IMR-90 (cell line): ENCODE measurements around the gene ZNF780A. TPM values are rescaled to one million over a fixed set of nuclear protein-coding genes. Genes with fewer than 3 reads are reported as not detected.

Experiments used
- ATAC-seq: fragments of 200-7000 bp; cut with Tn5 transposase; 2 replicates; pipeline ENCODE4 v1.9.1; 2020; ENCODE audit warnings: low read depth, mild to moderate bottlenecking, moderate library complexity
- BruUV-seq: library from RNA; stranded (reverse); fragments of 400-500 nt; replicated peaks from 2 replicates; lab custom pipeline; 2021; lab: Mats Ljungman, UMichigan
- CTCF ChIA-PET: fragments of 300-600 bp; formaldehyde crosslinking; extraction: SDS; loops from one replicate; lab custom pipeline; 2021; ENCODE audit warnings: antibody characterized with exemption; lab: Yijun Ruan, JAX
- POLR2A ChIA-PET: fragments of 300-600 bp; sonication (Branson Sonifier 250); formaldehyde crosslinking; loops from one replicate; lab custom pipeline; 2022; ENCODE audit warnings: antibody characterized with exemption; ENCODE audit not compliant: unreplicated experiment; lab: Charles Lee
- DNase-seq: peaks from one replicate; pipeline ENCODE4 v3.0.0; 2013
- H2AFZ ChIP-seq: replicated peaks from 2 replicates; pipeline ENCODE3; 2013; ENCODE audit warnings: low read length, mild to moderate bottlenecking; ENCODE audit not compliant: poor library complexity
- H2AK5ac ChIP-seq: 2 replicates; pipeline ENCODE4 v1.6.1; 2013; ENCODE audit warnings: low read depth, low read length, inconsistent platforms
- H2AK9ac ChIP-seq: replicated peaks from 2 replicates; pipeline ENCODE3; 2013; ENCODE audit warnings: mild to moderate bottlenecking, low read depth, low read length, moderate library complexity; ENCODE audit not compliant: poor library complexity
- H2BK120ac ChIP-seq: 2 replicates; pipeline ENCODE4 v1.6.1; 2013; ENCODE audit warnings: low read depth, low read length, inconsistent platforms
- H2BK15ac ChIP-seq: 3 replicates; pipeline ENCODE4 v1.6.1; 2013; ENCODE audit warnings: low read depth, low read length, inconsistent platforms
- H2BK20ac ChIP-seq: 2 replicates; pipeline ENCODE4 v1.6.1; 2013; ENCODE audit warnings: low read depth, mild to moderate bottlenecking, inconsistent platforms, low read length, moderate library complexity
- H2BK5ac ChIP-seq: 2 replicates; pipeline ENCODE4 v1.6.1; 2013; ENCODE audit warnings: mild to moderate bottlenecking, low read depth, low read length, inconsistent platforms; ENCODE audit not compliant: poor library complexity, severe bottlenecking
- H3K14ac ChIP-seq: replicated peaks from 2 replicates; pipeline ENCODE4 v1.6.1; 2013; ENCODE audit warnings: low read depth, low read length, inconsistent platforms
- H3K18ac ChIP-seq: 2 replicates; pipeline ENCODE4 v1.6.1; 2013; ENCODE audit warnings: low read depth, low read length, control low read depth
- H3K23ac ChIP-seq: 2 replicates; pipeline ENCODE4 v1.6.1; 2013; ENCODE audit warnings: low read depth, low read length, inconsistent platforms
- H3K27ac ChIP-seq: 2 replicates; pipeline ENCODE4 v1.5.1; 2013; ENCODE audit warnings: mild to moderate bottlenecking, control low read depth, low read length; ENCODE audit not compliant: insufficient read depth
- H3K27me3 ChIP-seq: 2 replicates; pipeline ENCODE4 v1.6.1; 2013; ENCODE audit warnings: low read length; ENCODE audit not compliant: control insufficient read depth, insufficient read depth
- H3K36me3 ChIP-seq: 2 replicates; pipeline ENCODE4 v1.6.1; 2013; ENCODE audit warnings: low read length, mixed read lengths; ENCODE audit not compliant: control insufficient read depth, insufficient read depth
- H3K4ac ChIP-seq: 2 replicates; pipeline ENCODE4 v1.6.1; 2013; ENCODE audit warnings: low read depth, low read length, inconsistent platforms
- H3K4me1 ChIP-seq: 2 replicates; pipeline ENCODE4 v1.6.1; 2013; ENCODE audit warnings: low read length, mixed read lengths; ENCODE audit not compliant: control insufficient read depth, insufficient read depth
- H3K4me2 ChIP-seq: 2 replicates; pipeline ENCODE4 v1.6.1; 2013; ENCODE audit warnings: low read depth, mild to moderate bottlenecking, control low read depth, low read length, moderate library complexity
- H3K4me3 ChIP-seq: 2 replicates; pipeline ENCODE4 v1.5.1; 2013; ENCODE audit warnings: low read depth, mild to moderate bottlenecking, control low read depth, low read length, moderate library complexity; ENCODE audit not compliant: insufficient read depth
- H3K56ac ChIP-seq: 2 replicates; pipeline ENCODE4 v1.6.1; 2013; ENCODE audit warnings: low read length, inconsistent platforms; ENCODE audit not compliant: insufficient read depth; ENCODE audit errors: extremely low read depth
- H3K79me1 ChIP-seq, 2 experiments: 2 replicates each; pipeline ENCODE4 v1.6.1; 2013; ENCODE audit warnings: low read length in 2 of 2, inconsistent platforms in 1 of 2, low read depth in 1 of 2
- H3K9ac ChIP-seq: 2 replicates; pipeline ENCODE4 v1.6.1; 2013; ENCODE audit warnings: low read depth, low read length, control low read depth
- H3K9me1 ChIP-seq: 2 replicates; pipeline ENCODE4 v1.6.1; 2013; ENCODE audit warnings: low read length, inconsistent platforms; ENCODE audit not compliant: insufficient read depth
- H3K9me3 ChIP-seq: 2 replicates; pipeline ENCODE4 v1.6.1; 2013; ENCODE audit warnings: low read length; ENCODE audit not compliant: control insufficient read depth, insufficient read depth
- H4K20me1 ChIP-seq: 2 replicates; pipeline ENCODE4 v1.6.1; 2013; ENCODE audit warnings: low read length, inconsistent platforms; ENCODE audit not compliant: insufficient read depth
- H4K5ac ChIP-seq: 2 replicates; pipeline ENCODE4 v1.6.1; 2013; ENCODE audit warnings: mild to moderate bottlenecking, low read depth, low read length, control low read depth
- H4K8ac ChIP-seq, 2 experiments: 2 replicates each; pipeline ENCODE4 v1.6.1; 2013; ENCODE audit warnings: low read depth in 2 of 2, low read length in 2 of 2, control low read depth in 1 of 2, inconsistent platforms in 1 of 2
- H4K91ac ChIP-seq: 2 replicates; pipeline ENCODE4 v1.6.1; 2013; ENCODE audit warnings: low read depth, low read length, inconsistent platforms; ENCODE audit not compliant: insufficient read depth
- CEBPB ChIP-seq: IDR thresholded peaks from 2 replicates; pipeline ENCODE4 v1.6.1; 2012; ENCODE audit warnings: low read depth, low read length, improper control_type of control experiment
- CHD1 ChIP-seq: IDR thresholded peaks from 2 replicates; pipeline ENCODE4 v1.6.1; 2012; ENCODE audit warnings: low read depth, low read length, improper control_type of control experiment
- ELK1 ChIP-seq: fragments of 150-350 bp; IDR thresholded peaks from 2 replicates; pipeline ENCODE4 v1.6.1; 2016; ENCODE audit warnings: low read depth, mild to moderate bottlenecking, low read length, moderate library complexity, borderline replicate concordance
- MXI1 ChIP-seq: IDR thresholded peaks from 2 replicates; pipeline ENCODE4 v1.6.1; 2012; ENCODE audit warnings: low read depth, mild to moderate bottlenecking, low read length, moderate library complexity, borderline replicate concordance
- NFE2L2 ChIP-seq: fragments of 150-350 bp; IDR thresholded peaks from 2 replicates; pipeline ENCODE4 v1.6.1; 2016; ENCODE audit warnings: low read depth, mild to moderate bottlenecking, low read length
- POLR2A ChIP-seq: IDR thresholded peaks from 2 replicates; pipeline ENCODE4 v1.6.1; 2012; ENCODE audit warnings: mild to moderate bottlenecking, low read depth, low read length
- RCOR1 ChIP-seq: IDR thresholded peaks from 2 replicates; pipeline ENCODE4 v1.6.1; 2012; ENCODE audit warnings: mild to moderate bottlenecking, low read length, improper control_type of control experiment; ENCODE audit not compliant: insufficient replicate concordance
- RFX5 ChIP-seq: IDR thresholded peaks from 2 replicates; pipeline ENCODE4 v1.8.0; 2012; ENCODE audit warnings: low read depth, mild to moderate bottlenecking, low read length, moderate library complexity
- SMC3 ChIP-seq: fragments of 150-350 bp; IDR thresholded peaks from 2 replicates; pipeline ENCODE4 v1.6.1; 2016; ENCODE audit warnings: low read depth, mild to moderate bottlenecking, antibody characterized with exemption, low read length, moderate library complexity
- USF2 ChIP-seq: fragments of 150-350 bp; IDR thresholded peaks from 2 replicates; pipeline ENCODE4 v1.6.1; 2017; ENCODE audit warnings: mild to moderate bottlenecking, antibody characterized with exemption, low read length, low read depth
- WGBS, 2 experiments: methylation state at CpG; one replicate each; pipeline versions ENCODE4 v1.1.5 to v1.1.7; 2013; ENCODE audit warnings: missing lambda C conversion rate in 2 of 2; ENCODE audit not compliant: insufficient read length in 1 of 2; ENCODE audit errors: extremely low coverage in 2 of 2; 5-methylcytosine and 5-hydroxymethylcytosine counted together
- dilution Hi-C: fragments of 300-500 bp; cut with HindIII; formaldehyde crosslinking; loops from one replicate; pipeline ENCODE4 v1.14.3; 2018; ENCODE audit warnings: low sequenced_read_pairs; ENCODE audit not compliant: unreplicated experiment
- in situ Hi-C: fragments of 300-500 bp; cut with MboI; formaldehyde crosslinking; loops from 3 replicates; pipeline ENCODE4 v1.14.3; 2019; ENCODE audit warnings: low sequenced_read_pairs, inconsistent platforms, mixed read lengths
- intact Hi-C: fragments of 100-400 bp; cut with micrococcal nuclease; formaldehyde crosslinking; loops from 2 replicates; pipeline ENCODE4 v1.10.0; 2022
- polyA plus RNA-seq, 3 experiments: library from polyadenylated mRNA; depleted of rRNA; stranded (reverse); fragments of >200 nt; gene quantifications; 2 replicates each; pipeline ENCODE4 v1.2.3, GENCODE V29; 2012; ENCODE audit warnings: low replicate concordance in 1 of 3
- total RNA-seq: library from RNA; depleted of rRNA; stranded (reverse); fragments of >200 nt; gene quantifications from 2 replicates; pipeline ENCODE4 v1.2.3, GENCODE V29; 2012

The ZNF780A gene
- total and polyA plus RNA-seq, 2 of the 4 experiments (the other 2 are of a cell fraction), result 6.2 to 17.0 TPM

- Histone ChIP-seq H3K23ac (no peak overlapping the region), H3K14ac (no peak overlapping the region), H3K4me2 (no peak overlapping the region), H3K56ac (no peak overlapping the region), H3K27ac (no peak overlapping the region), H3K18ac (no peak overlapping the region), H2AK9ac (no peak overlapping the region), H3K4ac (no peak overlapping the region), H2BK15ac (no peak overlapping the region), H2BK120ac (no peak overlapping the region), H3K36me3 (no peaks in the 10 kb centered on the region), H3K4me3 (no peak overlapping the region), H4K8ac (no peak overlapping the region), H4K91ac (no peak overlapping the region), H4K20me1 (no peaks in the 10 kb centered on the region), H3K27me3 (no peaks in the 10 kb centered on the region), H3K9me1 (no peaks in the 10 kb centered on the region), H3K4me1 (no peaks in the 10 kb centered on the region), H3K79me1 (no peaks in the 10 kb centered on the region), H2BK20ac (no peak overlapping the region), H2AFZ (no peak overlapping the region), H3K9ac (no peak overlapping the region), H4K5ac (no peak overlapping the region), H2AK5ac (no peak overlapping the region), H3K9me3 (no peaks in the 10 kb centered on the region), H2BK5ac (no peak overlapping the region)
- CTCF ChIA-PET, result no interaction called here
- TF ChIP-seq ELK1, result no peak
- no peak for TF ChIP-seq RFX5
- TF ChIP-seq POLR2A, result no peak
- TF ChIP-seq CHD1, result no peak
- no peak for TF ChIP-seq MXI1
- TF ChIP-seq CEBPB, result no peak
- TF ChIP-seq USF2, result no peak
- no peak for TF ChIP-seq SMC3
- TF ChIP-seq RCOR1, result no peak
- TF ChIP-seq NFE2L2, result no peak
- intact Hi-C loops, result no loop called here
- in situ Hi-C loops, result no loop called here
- dilution Hi-C loops, result no loop called here
- ATAC-seq (no peak), DNase-seq (no peak)
- no CpG with 5 or more reads among the region's 1 CpG for WGBS, 2 experiments
- POLR2A ChIA-PET, result no interaction called here
- BruUV-seq, result no TSS peak
Measured at GRCh38 chr19:40101813-40102212, 11.1 kb upstream of the ZNF780A start.
